Activated CD4-positive, alpha-beta T cell treated with anti-CD3 and anti-CD28 coated beads, Interleukin-2, amount 50 U/mL, for 4 hours (primary cell): Measurements from ENCODE around the gene HORMAD2.
"Not testable (repeated sequence)": the region's sequence is repeated elsewhere in the genome, so short reads cannot be mapped to it uniquely, and the experiment has no call there.

Experiments
- DNase-seq, 2 experiments: peaks; one replicate each; pipeline ENCODE4 v3.0.0-alpha.2; 2020

Gene HORMAD2

DNA sequence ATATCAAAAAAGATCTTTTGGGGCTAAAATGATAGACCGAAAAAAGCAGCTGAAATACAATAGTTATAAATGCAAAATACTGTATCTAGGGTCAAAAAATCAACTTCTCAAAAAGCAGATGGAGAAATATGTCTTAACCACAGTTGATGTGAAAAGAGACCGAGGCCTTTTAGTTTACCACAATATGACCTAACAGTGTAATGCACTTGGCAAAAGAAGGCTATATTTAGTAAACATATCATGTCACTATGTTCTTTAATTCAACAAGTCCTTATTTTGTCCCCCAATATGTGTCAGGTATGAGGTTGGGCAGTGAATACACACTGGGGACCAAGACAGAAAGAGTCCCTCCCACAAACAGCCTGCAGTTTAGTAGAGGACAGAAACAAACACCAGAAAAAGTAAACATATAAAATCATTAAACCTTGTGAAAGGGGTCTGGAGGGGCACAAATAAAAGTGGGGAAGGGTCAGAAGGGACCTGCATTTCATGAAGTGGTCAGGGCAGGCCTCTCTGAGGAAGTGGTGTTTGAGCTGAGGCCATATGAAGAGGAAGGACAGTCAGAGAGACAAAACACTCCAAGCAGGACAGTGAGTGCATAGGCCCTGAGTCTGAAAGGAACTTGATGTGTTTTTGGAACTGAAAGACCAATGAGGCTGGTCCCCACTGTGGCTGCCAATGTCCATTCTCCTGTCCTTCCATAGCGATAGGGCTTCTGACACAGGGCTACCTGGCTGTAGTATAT, 112.9 kb downstream of the HORMAD2 start:
- no peak for DNase-seq

DNA sequence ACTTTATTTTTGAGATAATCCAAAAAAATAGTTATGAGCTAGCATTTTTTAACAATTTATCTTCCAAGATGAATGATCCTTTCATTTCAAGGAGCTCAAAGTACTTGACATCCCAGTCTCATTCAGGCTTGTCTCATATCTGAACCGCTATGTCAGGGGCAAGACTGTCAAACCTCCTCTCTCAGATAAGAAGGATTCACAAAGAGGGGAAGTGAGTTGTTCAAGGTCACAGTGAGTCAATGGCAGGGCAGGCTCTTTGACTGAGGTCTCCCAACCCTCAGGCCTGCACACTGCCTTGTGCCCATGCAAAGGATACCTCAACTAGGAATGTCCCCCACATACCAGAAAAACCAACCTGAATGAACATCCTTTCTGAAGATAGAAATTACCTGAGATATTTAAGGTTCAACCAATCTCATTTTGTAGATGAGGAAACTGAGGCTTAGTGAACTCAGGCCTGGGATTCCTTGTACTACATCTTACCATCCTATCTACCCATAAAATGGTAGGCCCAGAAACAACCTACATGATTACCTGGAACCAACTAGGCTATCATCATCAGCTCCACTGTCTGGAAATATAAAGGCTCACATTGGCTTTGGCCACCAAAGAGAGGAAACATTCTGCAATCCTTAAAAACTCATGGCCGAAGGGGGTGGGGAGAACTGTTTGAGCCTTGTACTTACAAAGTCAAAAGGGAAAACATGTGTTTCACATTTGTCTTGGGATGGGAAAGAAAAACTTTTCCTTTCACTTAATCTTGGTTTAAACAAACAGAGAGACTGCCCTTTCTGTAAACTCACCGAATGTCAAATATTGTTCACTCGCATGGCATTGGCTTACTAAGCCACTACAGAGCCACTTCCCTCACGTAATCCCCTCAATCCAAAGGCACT, 115.2 kb downstream of the HORMAD2 start:
- no peak for DNase-seq

GRCh38 chr22:30196141-30196879, 116.0 kb downstream of the HORMAD2 start:
- DNase-seq, result peak; percentile 29 to 35

GRCh38 chr22:30196880-30197336, 116.6 kb downstream of the HORMAD2 start:
- DNase-seq, result no peak

DNA sequence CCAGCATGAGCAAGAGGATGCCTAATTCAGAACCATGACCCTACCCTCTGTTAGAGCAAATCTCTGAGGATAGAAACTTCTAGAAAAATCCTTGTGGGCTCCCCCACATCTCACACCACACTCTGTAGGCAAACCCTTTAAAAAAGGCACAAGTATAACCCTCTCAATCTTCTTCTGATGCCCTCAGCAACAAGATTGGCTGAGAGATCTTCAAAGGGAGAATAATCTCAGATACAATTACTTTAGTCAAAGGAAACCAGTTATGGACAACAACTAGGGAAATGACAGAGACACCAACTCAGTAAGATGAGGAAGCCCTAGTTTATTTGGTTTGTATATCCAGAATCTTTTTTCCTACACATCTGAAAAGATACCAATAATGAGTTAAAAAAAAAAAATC, 117.1 kb downstream of the HORMAD2 start:
- DNase-seq, result no peak

DNA sequence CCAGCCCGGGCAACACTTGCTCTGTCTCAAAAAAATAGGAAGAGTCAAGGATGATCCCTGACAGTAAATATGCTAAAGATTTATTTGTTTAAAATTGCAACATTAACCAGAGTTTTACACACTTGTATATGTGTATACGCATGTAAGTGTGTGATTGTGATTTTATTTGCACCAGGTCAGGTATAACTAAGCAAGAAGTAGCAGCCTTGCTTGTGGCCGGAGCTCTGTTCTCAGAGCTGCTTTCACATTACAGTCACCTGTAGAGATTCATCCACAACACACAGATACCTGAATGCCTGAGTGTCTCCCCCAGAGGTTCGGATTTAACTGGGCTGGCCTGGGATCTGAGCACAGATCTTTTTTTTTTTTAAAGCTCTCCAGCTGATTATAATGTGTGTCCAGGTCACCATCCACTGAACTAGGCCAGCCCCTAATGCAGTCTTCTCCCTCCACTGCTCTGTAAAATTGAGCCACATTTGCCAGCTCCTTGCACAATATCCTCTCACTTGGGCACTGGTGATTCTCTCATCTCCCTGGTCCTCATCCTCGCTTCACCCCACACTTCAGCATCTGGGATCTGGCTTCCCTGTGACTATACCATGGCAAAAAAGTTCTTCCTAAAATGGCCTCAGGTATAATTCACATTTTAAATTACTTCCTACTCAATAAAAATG, 118.0 kb downstream of the HORMAD2 start:
- DNase-seq, result no peak

- no peak for DNase-seq
Observed at GRCh38 chr22:30198921-30199320, 118.7 kb downstream of the HORMAD2 start.

GRCh38 chr22:30200905-30201304, 120.6 kb downstream of the HORMAD2 start:
- DNase-seq, result not testable (repeated sequence)

- no peak for DNase-seq
Observed at GRCh38 chr22:30201945-30202344, 121.7 kb downstream of the HORMAD2 start.

GRCh38 chr22:30202531-30203006, 122.3 kb downstream of the HORMAD2 start:
- no peak for DNase-seq

- no peak for DNase-seq
Observed at GRCh38 chr22:30204015-30204741, 123.9 kb downstream of the HORMAD2 start.

- no peak for DNase-seq
Observed at GRCh38 chr22:30204742-30205111, 124.5 kb downstream of the HORMAD2 start.

- no peak for DNase-seq
Observed at GRCh38 chr22:30205281-30206115, 125.2 kb downstream of the HORMAD2 start.

DNA sequence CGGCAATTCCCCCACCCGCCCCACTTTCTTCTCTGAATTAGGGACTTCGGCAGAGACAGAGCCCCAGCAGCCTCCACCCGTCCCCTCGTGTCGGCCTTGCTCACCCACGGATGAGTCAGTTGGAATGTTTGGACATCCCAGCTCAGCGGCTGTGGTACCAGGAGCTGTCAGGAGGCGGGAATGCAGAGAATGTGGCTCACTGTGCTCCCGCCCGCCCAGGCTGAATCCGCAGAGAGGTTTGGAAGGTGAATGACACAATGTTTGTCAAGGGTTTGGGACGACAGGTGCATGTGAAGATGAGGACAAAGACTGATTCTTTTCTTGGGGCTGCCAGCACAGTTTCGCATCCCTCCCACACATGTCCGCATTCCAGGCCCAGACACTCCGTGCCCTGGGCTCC, 126.7 kb downstream of the HORMAD2 start:
- DNase-seq, result no peak

GRCh38 chr22:30208631-30209603, 128.7 kb downstream of the HORMAD2 start:
- DNase-seq, result no peak

DNA sequence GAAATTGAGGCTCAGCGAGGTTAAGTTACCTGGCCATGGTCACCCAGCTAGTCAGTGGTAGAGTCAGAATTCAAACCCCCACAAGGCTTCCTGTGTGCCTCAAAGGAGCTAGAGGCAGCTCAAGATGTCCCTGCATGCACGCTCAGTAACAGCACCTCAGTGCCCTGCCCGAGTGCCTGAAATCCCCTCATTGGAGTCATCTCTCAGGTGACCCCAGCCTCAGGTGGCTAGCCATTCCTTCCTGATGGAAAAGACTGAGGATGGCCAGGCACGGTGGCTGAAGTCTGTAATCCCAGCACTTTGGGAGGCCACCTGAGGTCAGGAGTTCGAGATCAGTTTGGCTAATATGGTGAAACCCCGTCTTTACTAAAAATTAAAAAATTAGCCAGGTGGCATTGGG, 129.4 kb downstream of the HORMAD2 start:
- no peak for DNase-seq

DNA sequence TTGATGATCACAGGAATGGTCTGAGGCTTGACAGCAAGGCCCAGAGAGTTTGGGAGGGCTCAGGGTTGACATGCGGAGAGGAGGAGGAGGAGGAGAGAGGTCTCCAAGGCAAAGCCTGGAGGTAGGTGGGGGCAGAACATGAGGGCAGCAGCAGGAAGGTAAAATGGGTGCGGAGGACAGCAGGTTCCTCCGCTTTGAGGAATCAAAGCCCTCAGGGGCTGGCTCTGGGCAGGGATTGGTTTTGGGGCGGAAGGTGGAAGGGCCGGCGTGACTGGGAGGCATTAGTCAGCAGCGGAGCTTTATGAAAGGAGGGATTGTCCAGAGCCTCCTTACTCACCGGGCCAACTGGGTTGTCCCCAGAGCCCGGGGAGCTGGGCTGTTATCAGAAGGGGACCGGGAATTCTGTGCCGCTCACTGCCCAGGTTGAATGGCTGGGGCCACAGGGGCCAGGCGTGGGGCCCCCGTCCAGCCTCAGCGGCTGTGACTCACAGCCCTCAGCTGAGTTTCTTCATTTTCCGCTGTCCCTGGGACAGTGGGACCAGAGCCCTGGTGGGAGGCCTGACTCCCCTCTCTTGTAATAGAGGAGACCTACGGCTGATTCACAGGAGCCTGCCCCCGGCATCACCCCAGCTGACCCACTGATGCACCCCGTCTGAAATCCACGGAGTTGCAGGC, 130.1 kb downstream of the HORMAD2 start:
- no peak for DNase-seq

DNA sequence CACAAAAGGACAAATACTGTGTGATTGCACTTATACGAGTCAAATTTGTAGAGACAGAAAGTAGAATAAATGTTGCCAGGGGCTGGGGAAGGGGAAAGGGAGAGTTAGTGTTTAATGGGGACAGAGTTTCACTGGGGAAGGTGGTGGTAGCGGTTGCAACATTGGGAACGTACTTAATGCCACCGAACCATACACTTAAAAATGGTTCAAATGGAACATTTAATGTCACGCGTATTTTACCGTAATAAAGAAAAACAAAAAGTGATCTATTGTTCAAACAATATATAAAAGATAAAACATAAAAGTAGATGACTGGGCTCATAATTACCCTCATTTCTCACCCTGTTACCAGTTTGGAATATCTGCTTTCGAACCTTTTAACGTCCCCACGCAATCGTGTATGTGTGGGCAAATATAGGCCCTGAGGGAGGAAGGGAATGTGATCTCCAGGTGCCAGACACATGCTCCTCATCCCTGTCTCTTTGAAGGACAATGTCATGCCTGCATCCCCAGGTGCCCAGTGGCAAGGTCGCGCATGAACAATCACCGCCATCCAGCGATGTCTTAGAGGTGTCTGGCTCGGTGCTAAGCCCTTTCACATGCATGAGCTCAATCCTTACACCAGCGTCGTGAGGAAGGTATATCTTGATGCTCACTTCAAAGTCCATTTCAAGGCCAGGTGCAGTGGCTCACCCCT, 131.0 kb downstream of the HORMAD2 start:
- no peak for DNase-seq
